ENCODE measurements around the gene CWC15.
"Not testable (repeated sequence)": the region's sequence is repeated elsewhere in the genome, so short reads cannot be mapped to it uniquely, and the experiment has no call there.

The CWC15 gene

GRCh38 chr11:94973099-94973968 lies at the start of gene CWC15, which contains the start of gene KDM4D:
TSS of gene CWC15 (minus strand) at chr11:94973556. CDS start at chr11:94972185, 1,371 bp downstream.
TSS of gene KDM4D (plus strand) at chr11:94973709. CDS start at chr11:94997373, 23,664 bp downstream.
- DNase-seq = peak; percentile 89

GRCh38 chr11:95021468-95021867 lies 48.1 kb upstream of the CWC15 start:
- not testable (repeated sequence) for DNase-seq

- no peak for DNase-seq
Observed at GRCh38 chr11:95016139-95016538, 42.8 kb upstream of the CWC15 start.

GRCh38 chr11:95014184-95014821 lies 40.9 kb upstream of the CWC15 start:
- DNase-seq = no peak

GRCh38 chr11:95011376-95011775 lies 38.0 kb upstream of the CWC15 start:
- DNase-seq = no peak

- no peak for DNase-seq
Observed at GRCh38 chr11:95005642-95006041, 32.3 kb upstream of the CWC15 start.

- no peak for DNase-seq
Observed at GRCh38 chr11:95003716-95004115, 30.4 kb upstream of the CWC15 start.

GRCh38 chr11:94998285-94998684 lies 24.9 kb upstream of the CWC15 start:
- DNase-seq = no peak

GRCh38 chr11:94997437-94997836 lies 24.1 kb upstream of the CWC15 start:
- DNase-seq = no peak

GRCh38 chr11:94993400-94993943 lies 20.1 kb upstream of the CWC15 start:
- no peak for DNase-seq

- no peak for DNase-seq
Observed at GRCh38 chr11:94988748-94989147, 15.4 kb upstream of the CWC15 start.

GRCh38 chr11:94987378-94987777 lies 14.0 kb upstream of the CWC15 start:
- no peak for DNase-seq

- no peak for DNase-seq
Observed at GRCh38 chr11:94975599-94975998, 2.2 kb upstream of the CWC15 start.

GRCh38 chr11:94974178-94974577 lies 822 bp upstream of the CWC15 start:
- DNase-seq = no peak

- no peak for DNase-seq
Observed at GRCh38 chr11:94972700-94973098, 657 bp downstream of the CWC15 start.

GRCh38 chr11:94968334-94968958 lies 4.9 kb downstream of the CWC15 start:
- DNase-seq = no peak

GRCh38 chr11:94964934-94965333 lies 8.4 kb downstream of the CWC15 start:
- no peak for DNase-seq

- DNase-seq = no peak
Observed at GRCh38 chr11:94961255-94961654, 12.1 kb downstream of the CWC15 start.

- DNase-seq = no peak
Observed at GRCh38 chr11:94960488-94960887, 12.9 kb downstream of the CWC15 start.

GRCh38 chr11:94959179-94959578 lies 14.2 kb downstream of the CWC15 start:
- no peak for DNase-seq

- no peak for DNase-seq
Observed at GRCh38 chr11:94958121-94958696, 15.1 kb downstream of the CWC15 start.

- DNase-seq = no peak
Observed at GRCh38 chr11:94956963-94957362, 16.4 kb downstream of the CWC15 start.

- no peak for DNase-seq
Observed at GRCh38 chr11:94954753-94955152, 18.6 kb downstream of the CWC15 start.
